Adipocyte (in vitro differentiated cells): ENCODE results near the gene IFI27.
"Not testable (repeated sequence)": the region's sequence is repeated elsewhere in the genome, so short reads cannot be mapped to it uniquely, and the experiment has no call there.

Experiments
- DNase-seq: peaks from one replicate; pipeline ENCODE4 v3.0.0-alpha.2; 2015; ENCODE audit warnings: low read depth
- H3K27me3 ChIP-seq: replicated peaks from 2 replicates; pipeline ENCODE4 v1.7.0; 2013; ENCODE audit warnings: mild to moderate bottlenecking, low read length, moderate library complexity; ENCODE audit not compliant: control insufficient read depth, insufficient read depth
- H3K36me3 ChIP-seq: 2 replicates; pipeline ENCODE4 v1.7.0; 2013; ENCODE audit warnings: low read length, mild to moderate bottlenecking, moderate library complexity; ENCODE audit not compliant: control insufficient read depth, insufficient read depth, severe bottlenecking
- H3K4me1 ChIP-seq: 2 replicates; pipeline ENCODE4 v1.7.0; 2013; ENCODE audit warnings: mild to moderate bottlenecking, low read length, moderate library complexity; ENCODE audit not compliant: control insufficient read depth, insufficient read depth
- H3K4me3 ChIP-seq: 2 replicates; pipeline ENCODE4 v1.7.0; 2013; ENCODE audit warnings: mild to moderate bottlenecking, low read length, moderate library complexity
- H3K9ac ChIP-seq: 2 replicates; pipeline ENCODE4 v1.7.0; 2013; ENCODE audit warnings: mild to moderate bottlenecking, low read length, moderate library complexity
- H3K9me3 ChIP-seq: 2 replicates; pipeline ENCODE4 v1.7.0; 2013; ENCODE audit warnings: mild to moderate bottlenecking, low read length, moderate library complexity; ENCODE audit not compliant: control insufficient read depth

IFI27 gene

DNA sequence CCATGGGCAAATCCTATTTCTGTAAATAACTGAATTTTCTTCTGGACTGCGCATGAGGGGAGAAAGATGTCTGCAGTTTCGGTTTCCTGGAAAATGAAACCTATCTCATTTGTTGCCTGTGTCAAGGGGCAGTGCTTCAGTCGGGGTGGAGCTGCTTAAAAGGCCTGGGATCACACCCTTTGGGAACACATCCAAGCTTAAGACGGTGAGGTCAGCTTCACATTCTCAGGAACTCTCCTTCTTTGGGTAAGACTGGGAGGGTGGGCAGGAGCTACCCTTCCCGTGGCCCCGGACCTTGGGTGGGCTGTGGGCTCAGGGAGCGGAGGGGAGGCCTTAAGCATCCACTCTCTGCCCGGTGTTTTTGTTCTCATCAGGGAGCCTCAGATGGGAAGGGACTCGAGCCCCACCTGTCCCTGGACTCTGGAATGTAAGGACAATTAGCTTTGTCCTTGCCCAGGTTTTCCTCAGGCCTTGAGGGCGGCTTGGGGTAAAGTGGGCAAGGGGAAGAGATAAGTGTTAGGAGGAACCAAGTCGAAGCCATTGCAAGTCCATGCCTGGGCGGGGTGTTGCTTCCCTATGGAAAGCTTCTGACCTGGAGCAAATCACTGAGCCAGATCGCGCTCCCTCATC, at the start of gene IFI27:
Gene IFI27 (plus strand): TSS at position 185 of the 630 bp plus-strand sequence.
- DNase-seq, result no peak
- H3K9me3 ChIP-seq, result no peaks in the 10 kb centered on the region
- peak within 1 kb of the TSS; percentile 63 for H3K9ac ChIP-seq
- no peaks in the 10 kb centered on the region for H3K27me3 ChIP-seq
- H3K4me3 ChIP-seq, result peak within 1 kb of the TSS; percentile 57
- H3K4me1 ChIP-seq, result peaks cover 60% of the 10 kb centered on the region
- no peaks in the 10 kb centered on the region for H3K36me3 ChIP-seq

DNA sequence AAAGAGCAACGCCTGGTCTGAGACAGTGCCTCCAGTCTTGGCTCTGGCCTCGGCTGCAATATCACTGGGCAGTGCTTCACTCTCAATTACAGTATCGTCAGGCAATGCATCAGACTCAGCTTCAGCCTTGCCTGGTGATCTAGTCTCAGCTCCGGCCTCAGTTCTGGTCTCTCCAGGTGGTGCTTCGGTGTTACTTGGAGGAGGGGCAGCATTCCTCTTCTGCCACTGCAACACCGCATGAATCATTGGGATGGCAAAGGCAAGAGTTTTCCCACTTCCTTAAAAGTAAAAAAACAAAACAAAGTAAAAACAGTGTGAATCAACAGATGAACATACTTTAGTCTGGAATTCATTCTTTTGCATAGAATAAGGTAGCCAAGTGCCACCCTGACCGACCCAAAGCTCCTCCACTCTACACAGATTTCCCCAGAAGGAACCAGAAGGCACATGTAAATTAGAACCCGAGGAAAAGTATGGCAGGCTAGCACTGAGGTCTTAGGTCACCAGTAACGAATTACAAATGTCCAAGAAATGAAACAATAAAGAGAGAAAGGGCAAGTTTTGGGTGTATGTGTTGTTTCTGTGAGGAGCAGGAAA, 48.1 kb upstream of the IFI27 start:
- peaks cover 22% of the 10 kb centered on the region for H3K4me1 ChIP-seq
- no peaks in the 10 kb centered on the region for H3K27me3 ChIP-seq
- H3K36me3 ChIP-seq, result peaks cover 55% of the 10 kb centered on the region
- DNase-seq, result peak; percentile 36
- H3K9ac ChIP-seq, result no peak overlapping the region
- H3K9me3 ChIP-seq, result no peaks in the 10 kb centered on the region
- peak overlapping the region; percentile 45 for H3K4me3 ChIP-seq

DNA sequence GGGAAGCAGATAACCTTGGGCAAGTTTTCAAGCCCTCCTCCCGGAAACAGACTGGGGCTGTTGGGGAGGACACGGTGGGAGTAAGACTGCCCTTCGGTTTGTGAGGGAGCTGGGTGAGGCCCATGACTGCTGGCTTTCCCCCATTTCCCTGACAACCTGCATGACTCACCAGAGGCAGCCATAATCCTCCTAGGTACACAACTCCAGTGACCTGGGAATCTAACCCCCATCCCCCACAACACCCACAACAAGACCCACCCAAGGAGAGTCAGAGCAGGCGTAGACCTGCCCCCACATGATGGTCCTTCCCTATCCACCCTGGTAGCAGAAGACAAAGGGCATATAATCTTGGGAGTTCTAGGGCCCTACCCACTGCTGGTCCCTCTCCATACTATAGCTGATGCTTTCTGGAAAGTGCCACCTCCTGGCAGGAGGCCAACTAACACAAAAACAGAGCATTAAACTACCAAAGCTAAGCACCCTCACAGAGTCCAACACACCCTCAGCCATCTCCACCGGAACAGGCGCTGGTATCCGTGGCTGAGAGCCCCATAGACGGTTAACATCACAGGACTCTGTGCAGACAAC, 44.4 kb upstream of the IFI27 start:
- DNase-seq, result no peak
- H3K4me3 ChIP-seq, result no peak overlapping the region
- H3K9me3 ChIP-seq, result peaks cover 12% of the 10 kb centered on the region

DNA sequence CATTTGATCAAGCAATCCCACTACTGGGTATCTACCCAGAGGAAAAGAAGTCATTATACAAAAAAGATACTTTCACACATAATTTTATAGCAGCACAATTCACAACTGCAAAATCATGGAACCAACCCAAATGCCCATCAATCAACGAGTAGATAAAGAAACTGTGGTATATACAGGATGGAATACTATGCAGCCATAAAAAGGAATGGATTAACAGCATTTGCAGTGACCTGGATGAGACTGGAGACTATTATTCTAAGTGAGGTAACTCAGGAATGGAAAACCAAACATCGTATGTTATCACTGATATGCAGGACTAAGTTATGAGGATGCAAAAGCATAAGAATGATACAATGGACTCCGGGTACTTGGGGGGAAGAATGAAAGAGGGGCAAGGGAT, 38.5 kb upstream of the IFI27 start:
- H3K9ac ChIP-seq, result not testable (repeated sequence)
- peaks cover 22% of the 10 kb centered on the region for H3K36me3 ChIP-seq

More for the DNA sequence above, 44.4 kb upstream of the IFI27 start:
- H3K4me1 ChIP-seq, result peaks cover 15% of the 10 kb centered on the region
- H3K36me3 ChIP-seq, result peaks cover 18% of the 10 kb centered on the region
- H3K9ac ChIP-seq, result no peak overlapping the region
- H3K27me3 ChIP-seq, result no peaks in the 10 kb centered on the region

DNA sequence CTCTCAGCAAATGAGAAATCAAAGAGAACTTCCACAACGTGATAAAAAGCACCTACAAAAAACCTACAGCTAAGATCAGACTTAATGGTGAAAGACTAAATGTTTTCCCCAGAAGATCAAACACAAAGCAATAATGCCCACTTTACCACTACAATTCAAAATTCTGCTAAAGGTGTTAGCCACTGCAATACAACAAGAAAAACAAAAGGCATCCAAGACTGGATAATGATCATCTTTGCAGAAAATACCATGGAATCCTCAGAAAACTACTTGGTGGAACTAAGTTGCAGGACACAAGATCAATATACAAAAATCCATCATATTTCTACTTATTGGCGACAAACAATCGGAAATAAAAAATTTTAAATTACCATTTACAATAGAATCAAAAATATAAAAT, 36.0 kb upstream of the IFI27 start:
- no peak for DNase-seq
- Histone ChIP-seq H3K4me1 (peaks cover 26% of the 10 kb centered on the region), H3K9me3 (peaks cover 29% of the 10 kb centered on the region), H3K9ac (no peak overlapping the region), H3K4me3 (peak overlapping the region; percentile 63), H3K27me3 (no peaks in the 10 kb centered on the region), H3K36me3 (peaks cover 43% of the 10 kb centered on the region)

More for the DNA sequence above, 38.5 kb upstream of the IFI27 start:
- H3K4me1 ChIP-seq, DNase-seq, H3K4me3 ChIP-seq, H3K27me3 ChIP-seq: not testable (repeated sequence)
- peaks cover 37% of the 10 kb centered on the region for H3K9me3 ChIP-seq

DNA sequence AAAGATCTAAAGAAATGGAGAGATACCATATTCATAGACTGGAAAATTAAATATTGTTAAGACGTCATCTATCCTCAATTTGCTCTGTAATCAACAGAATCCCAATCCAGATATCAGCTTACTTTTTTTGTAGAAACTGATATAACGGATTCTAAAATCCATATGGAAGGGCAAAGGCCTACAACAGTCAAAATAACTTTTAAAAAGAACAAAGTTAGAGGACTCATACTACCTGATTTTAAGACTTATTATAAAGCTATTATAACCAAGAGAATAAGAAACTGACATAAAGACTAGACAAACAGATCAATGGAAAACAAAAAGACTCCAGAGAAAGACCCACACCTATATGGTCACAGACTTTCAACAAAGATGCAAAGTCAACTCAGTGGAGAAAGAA, 35.5 kb upstream of the IFI27 start:
- peaks cover 43% of the 10 kb centered on the region for H3K36me3 ChIP-seq
- H3K4me1 ChIP-seq, result peaks cover 30% of the 10 kb centered on the region
- peaks cover 24% of the 10 kb centered on the region for H3K9me3 ChIP-seq
- no peak overlapping the region for H3K9ac ChIP-seq
- no peaks in the 10 kb centered on the region for H3K27me3 ChIP-seq
- DNase-seq, result no peak
- H3K4me3 ChIP-seq, result peak overlapping the region; percentile 63

DNA sequence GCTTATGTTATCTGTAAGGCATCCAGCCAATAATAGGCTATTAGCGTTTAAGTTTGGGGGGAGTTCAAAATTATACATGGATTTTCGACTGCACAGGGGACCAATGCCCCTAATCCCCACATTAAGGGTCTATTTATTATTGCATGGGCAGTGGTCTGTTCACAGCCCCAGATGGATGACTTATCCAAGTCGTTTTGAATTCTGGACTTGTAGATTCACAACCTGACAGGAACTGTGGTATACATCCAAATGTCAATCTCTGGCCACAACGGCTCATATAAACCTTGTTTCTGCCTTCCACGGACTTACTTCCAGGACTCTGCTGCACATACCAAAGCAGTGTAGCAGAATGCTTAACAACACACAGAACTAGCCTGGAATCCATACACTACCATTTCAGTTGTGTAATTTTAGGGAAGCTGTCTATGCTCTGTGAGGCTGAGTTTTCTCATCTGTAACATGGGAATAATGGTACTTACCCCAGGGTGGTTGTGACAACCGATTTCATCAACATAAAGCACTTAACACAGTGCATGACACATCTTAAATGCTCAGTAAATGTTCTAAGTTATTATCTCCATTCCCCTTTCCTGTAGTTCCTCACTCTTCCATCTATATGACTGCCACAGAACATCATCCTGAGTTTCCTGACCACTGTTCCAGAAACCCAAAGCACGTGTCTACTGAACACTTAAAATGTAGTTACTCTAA, 33.3 kb upstream of the IFI27 start:
- H3K36me3 ChIP-seq, result peaks cover 43% of the 10 kb centered on the region
- H3K27me3 ChIP-seq, result no peaks in the 10 kb centered on the region
- H3K9me3 ChIP-seq, result peaks cover 24% of the 10 kb centered on the region
- H3K9ac ChIP-seq, result no peak overlapping the region
- DNase-seq, result no peak
- H3K4me1 ChIP-seq, result peaks cover 38% of the 10 kb centered on the region
- H3K4me3 ChIP-seq, result peak overlapping the region; percentile 90

DNA sequence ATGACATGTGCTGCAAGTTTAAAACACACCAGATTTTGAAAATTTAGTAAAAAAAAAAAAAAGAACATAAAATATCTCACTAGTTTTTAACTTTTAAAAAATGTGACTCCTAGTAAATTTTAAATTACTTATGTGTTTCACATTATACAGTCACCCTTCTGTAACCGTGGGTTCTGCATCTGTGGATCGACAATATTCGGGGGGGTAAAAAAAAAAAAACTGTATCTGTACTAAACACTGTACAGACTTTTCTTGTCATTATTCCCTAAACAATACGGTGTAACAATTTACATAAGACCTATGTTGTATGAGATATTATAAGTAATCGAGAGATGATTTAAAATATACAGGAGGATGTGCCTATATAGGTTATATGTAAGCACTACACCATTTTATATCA, 32.7 kb upstream of the IFI27 start:
- DNase-seq, result no peak
- peaks cover 39% of the 10 kb centered on the region for H3K4me1 ChIP-seq
- no peaks in the 10 kb centered on the region for H3K27me3 ChIP-seq
- H3K9me3 ChIP-seq, result peaks cover 24% of the 10 kb centered on the region
- H3K9ac ChIP-seq, result no peak overlapping the region
- peak overlapping the region; percentile 90 for H3K4me3 ChIP-seq
- H3K36me3 ChIP-seq, result peaks cover 43% of the 10 kb centered on the region

DNA sequence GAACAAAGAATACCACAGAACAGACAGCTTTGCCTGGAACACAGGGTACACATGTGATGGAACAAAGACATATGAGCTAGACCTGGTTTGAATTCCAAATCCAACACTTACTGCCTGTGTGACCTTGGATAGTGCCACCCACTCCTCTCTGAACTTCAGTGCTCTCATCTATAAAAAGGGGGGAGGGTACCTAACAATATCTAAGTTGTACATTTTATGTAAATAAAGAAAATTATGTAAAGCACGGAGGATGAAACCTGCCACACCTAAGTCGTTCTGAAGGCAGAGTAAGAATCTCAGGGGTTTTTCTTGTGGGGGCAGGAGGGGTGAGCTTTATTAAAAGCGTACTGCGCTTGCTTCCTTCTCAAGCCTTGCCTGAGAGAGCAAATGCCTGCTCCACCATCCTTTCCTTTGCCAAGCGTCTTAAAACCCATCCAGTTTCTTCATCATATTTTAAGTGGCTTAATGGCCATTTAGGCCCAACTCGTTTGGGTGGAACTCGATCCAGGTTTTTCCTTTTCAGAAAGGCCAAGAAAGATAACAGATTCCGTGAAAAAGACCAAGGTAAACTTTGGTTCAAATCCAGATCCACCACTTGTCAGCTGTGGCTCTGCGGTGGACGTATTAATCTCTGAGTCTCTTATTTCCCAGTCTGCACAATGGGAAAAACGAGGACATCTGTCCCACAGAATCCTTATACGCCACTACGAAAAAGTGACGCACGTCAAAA, 30.5 kb upstream of the IFI27 start:
- peak overlapping the region; percentile 90 for H3K4me3 ChIP-seq
- peaks cover 12% of the 10 kb centered on the region for H3K9me3 ChIP-seq
- H3K36me3 ChIP-seq, result peaks cover 36% of the 10 kb centered on the region
- peaks cover 39% of the 10 kb centered on the region for H3K4me1 ChIP-seq
- no peaks in the 10 kb centered on the region for H3K27me3 ChIP-seq
- peak; percentile 11 for DNase-seq
- peak overlapping the region; percentile 92 for H3K9ac ChIP-seq

DNA sequence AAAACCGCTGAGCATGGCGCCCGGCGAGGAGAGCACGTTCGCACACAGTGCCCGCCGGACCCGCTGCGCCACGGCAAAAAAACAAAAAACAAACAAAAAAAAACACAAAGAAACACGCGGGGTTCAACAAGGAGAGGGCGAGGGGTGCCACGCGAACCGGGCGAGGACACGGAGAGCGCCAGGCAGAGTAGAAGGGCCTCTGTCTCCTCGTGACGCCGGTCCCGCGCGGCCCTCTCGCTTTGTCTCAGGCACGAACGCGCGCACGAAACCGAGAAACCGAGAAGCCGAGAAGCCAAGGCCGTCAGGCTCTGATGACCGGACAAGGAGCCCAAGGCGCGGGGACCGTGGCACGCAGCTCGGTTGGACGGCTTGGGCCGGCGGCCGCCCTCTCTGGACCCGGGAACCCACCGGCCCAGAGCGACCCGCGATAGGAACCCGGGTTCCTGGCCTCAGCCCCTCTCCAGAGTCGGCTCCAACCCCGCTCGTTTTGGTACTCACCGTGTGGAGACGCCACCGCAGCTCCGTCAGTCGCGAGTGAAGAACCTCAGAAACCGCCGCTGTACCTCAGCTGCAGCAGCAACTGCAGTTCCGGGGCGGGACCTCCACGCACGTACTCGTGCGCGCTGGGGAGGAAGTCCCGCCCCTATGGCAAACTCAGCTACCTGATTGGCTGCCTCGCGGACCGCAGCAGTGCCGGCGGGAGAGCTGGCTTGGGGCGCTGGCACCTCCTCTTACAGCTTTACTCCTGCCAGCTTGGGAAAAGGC, 29.7 kb upstream of the IFI27 start, which contains the start of the genes DDX24 and IFI27L1:
Gene DDX24 (minus strand): TSS at position 582 of the 765 bp plus-strand sequence. CDS start 1,460 bp downstream, outside the sequence.
Gene IFI27L1 (plus strand): TSS at position 690 of the 765 bp plus-strand sequence. CDS start 15,628 bp downstream, outside the sequence.
- Histone ChIP-seq H3K36me3 (peaks cover 29% of the 10 kb centered on the region), H3K9me3 (peaks cover 5% of the 10 kb centered on the region), H3K4me3 (peak within 1 kb of the TSS; percentile 90), H3K4me1 (peaks cover 39% of the 10 kb centered on the region), H3K27me3 (no peaks in the 10 kb centered on the region), H3K9ac (peak within 1 kb of the TSS; percentile 92)
- DNase-seq, result peak; percentile 98
